GM06990 (cell line): ENCODE data around the gene CCIN.

Experiments
- DNase-seq: peaks from one replicate; pipeline ENCODE4 v3.0.0-alpha.2; 2011; ENCODE audit not compliant: insufficient read length; ENCODE audit errors: extremely low read depth
- H3K27me3 ChIP-seq: replicated peaks from 2 replicates; pipeline ENCODE4 v1.6.0; 2011; ENCODE audit warnings: low read length; ENCODE audit not compliant: control insufficient read depth, insufficient read depth
- H3K36me3 ChIP-seq: 2 replicates; pipeline ENCODE4 v1.5.1; 2011; ENCODE audit warnings: low read length; ENCODE audit not compliant: control insufficient read depth, insufficient read depth
- H3K4me3 ChIP-seq: replicated peaks from 2 replicates; pipeline ENCODE4 v1.5.1; 2011; ENCODE audit warnings: low read depth, mild to moderate bottlenecking, control low read depth, low read length
- TF ChIP-seq, protein P1 (sequence below): IDR thresholded peaks from 2 replicates; pipeline ENCODE4 v1.5.1; 2011; ENCODE audit warnings: low read length, control low read depth, mild to moderate bottlenecking, inconsistent platforms; ENCODE audit not compliant: insufficient read depth, poor library complexity, severe bottlenecking

Gene CCIN

DNA sequence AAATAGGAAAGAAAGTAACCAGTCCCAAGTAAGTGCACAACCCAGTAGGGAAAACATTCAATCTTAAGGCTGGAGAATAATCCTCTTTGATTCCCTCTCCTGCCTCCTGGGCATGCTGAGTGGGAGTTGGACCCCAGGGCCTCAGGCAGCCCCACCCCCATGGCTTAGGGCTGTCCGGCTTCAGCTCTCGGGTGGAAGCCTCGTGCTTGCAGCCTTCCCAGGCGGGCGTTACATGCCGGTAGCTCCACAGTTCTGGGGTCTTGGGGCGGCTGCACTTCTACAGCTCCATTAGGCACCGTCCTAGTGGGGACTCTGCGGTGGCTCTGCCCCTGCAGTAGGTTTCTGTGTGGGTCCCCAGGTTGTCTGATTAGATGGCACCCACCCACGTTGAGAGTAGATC, 22.5 kb upstream of the CCIN start:
- Histone ChIP-seq H3K27me3 (no peaks in the 10 kb centered on the region), H3K4me3 (no peak overlapping the region), H3K36me3 (no peaks in the 10 kb centered on the region)
- TF ChIP-seq, protein P1, sequence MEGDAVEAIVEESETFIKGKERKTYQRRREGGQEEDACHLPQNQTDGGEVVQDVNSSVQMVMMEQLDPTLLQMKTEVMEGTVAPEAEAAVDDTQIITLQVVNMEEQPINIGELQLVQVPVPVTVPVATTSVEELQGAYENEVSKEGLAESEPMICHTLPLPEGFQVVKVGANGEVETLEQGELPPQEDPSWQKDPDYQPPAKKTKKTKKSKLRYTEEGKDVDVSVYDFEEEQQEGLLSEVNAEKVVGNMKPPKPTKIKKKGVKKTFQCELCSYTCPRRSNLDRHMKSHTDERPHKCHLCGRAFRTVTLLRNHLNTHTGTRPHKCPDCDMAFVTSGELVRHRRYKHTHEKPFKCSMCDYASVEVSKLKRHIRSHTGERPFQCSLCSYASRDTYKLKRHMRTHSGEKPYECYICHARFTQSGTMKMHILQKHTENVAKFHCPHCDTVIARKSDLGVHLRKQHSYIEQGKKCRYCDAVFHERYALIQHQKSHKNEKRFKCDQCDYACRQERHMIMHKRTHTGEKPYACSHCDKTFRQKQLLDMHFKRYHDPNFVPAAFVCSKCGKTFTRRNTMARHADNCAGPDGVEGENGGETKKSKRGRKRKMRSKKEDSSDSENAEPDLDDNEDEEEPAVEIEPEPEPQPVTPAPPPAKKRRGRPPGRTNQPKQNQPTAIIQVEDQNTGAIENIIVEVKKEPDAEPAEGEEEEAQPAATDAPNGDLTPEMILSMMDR = no peak
- DNase-seq = no peak

DNA sequence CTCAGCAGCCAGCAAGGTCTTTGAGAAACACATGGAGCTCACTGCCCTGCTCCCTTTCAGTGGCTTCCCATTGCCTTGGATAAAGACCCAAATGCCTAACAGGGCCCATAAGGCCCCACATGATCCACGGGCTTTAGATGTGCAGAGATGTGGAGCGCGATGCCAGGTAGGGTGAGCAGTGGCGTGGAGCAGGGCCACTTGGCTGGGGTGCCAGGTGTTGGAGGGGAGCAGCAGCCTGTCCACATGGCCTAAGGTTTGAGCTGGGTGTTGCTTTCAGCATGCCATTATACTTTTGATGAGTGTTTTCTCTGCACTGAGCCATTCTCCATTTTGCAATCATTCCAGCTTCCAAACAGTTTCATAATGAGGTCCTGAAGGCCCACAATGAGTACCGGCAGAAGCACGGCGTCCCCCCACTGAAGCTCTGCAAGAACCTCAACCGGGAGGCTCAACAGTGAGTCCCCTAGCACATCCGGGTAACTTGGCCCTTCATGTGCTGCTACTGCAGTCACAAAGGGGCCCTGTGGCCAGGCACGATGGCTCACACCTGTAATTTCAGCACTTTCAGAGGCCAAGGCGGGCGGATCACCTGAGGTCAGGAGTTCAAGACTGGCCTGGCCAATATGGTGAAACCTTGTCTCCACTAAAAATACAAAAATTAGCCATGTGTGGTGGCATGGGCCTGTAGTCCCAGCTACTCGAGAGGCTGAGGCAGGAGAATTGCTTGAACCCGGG, 21.6 kb upstream of the CCIN start:
- DNase-seq = no peak
- H3K4me3 ChIP-seq = no peak overlapping the region
- H3K27me3 ChIP-seq = no peaks in the 10 kb centered on the region
- no peaks in the 10 kb centered on the region for H3K36me3 ChIP-seq
- TF ChIP-seq, protein P1 = no peak

DNA sequence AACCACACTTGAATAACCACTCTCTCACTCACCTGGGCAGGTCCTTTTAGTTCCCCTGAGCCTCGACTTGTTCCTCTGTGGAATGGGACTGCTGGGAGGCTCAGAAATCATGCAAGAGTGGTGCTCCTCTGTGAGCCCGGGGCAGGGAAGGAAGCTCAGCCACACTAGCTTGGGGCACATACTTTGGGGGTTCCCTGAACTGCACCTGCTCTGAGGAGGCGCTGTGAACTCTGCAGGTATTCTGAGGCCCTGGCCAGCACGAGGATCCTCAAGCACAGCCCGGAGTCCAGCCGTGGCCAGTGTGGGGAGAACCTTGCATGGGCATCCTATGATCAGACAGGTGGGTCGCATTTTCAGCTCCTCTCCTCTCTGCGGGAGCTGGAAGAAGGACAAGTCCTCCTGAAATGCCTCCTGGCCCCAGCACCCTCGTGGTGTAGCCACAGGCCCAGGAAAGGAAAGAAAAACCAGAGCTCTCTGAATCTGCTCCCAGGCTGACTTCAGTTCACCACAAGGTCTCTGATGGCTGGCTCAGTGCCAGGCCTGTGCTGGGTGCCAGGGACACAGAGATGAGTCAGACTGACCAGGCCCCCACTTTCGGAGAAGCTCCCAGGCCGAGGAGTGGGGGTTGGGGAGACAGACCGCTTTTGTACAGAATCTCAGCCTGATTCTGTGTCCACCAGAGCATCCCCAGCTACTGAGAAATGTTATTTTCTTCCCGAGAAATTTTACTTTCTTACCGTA, 20.7 kb upstream of the CCIN start:
- H3K36me3 ChIP-seq = no peaks in the 10 kb centered on the region
- peak; percentile 77 for DNase-seq
- TF ChIP-seq, protein P1 = no peak
- no peak overlapping the region for H3K4me3 ChIP-seq
- no peaks in the 10 kb centered on the region for H3K27me3 ChIP-seq

DNA sequence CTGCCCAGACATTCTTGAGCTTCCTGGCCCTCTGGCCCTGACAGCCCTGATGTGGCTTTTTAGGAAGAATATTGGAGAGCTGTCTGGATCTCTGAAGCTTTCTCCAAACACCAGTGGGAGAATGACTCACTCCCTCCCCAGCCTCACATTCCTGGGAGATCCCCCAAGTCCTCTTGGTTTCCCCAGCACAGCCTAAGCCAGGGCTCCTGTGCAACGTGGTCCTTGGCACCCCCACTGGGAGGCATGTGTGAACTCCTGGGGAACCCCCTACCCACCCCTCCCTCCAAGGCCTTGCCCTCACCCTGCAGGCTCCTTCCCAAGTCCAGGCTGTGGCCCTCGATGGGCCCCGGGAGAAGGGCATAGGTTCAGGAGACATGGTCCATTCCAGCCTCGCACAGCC, 20.0 kb upstream of the CCIN start:
- TF ChIP-seq, protein P1 = no peak
- no peak overlapping the region for H3K4me3 ChIP-seq
- H3K36me3 ChIP-seq = no peaks in the 10 kb centered on the region
- DNase-seq = no peak
- no peaks in the 10 kb centered on the region for H3K27me3 ChIP-seq

DNA sequence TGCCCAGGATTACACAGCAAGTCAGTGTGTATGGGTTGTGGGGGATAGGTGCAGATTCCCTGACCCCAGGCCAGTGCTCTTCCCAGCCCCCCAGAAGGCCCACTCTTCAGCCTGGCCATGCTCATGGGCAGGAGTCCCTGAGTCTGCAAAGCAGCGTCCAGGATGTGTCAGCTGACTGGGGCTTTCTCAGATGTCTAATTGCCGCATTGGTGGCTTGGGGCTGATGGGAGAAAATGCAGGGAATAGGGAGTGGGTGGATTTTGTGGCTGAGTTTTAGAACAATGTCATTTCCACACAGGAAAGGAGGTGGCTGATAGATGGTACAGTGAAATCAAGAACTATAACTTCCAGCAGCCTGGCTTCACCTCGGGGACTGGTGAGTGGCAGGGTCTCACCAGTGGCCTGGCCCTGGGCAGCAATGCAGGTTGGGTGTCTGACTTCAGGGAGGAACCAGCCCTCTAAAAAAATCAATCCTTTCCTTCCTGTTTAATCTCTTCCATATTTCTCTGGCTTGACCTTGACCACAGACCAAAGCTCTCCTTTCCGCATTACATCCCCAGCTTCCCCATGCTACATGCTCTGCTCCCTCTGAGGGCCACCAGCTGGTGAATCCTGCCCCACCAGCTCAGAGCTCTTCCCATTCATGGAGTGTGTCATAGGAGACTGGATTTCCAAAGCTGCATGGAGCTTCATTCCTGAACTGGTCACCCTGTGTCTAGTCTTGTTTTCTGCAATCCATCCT, 18.4 kb upstream of the CCIN start:
- DNase-seq = no peak
- Histone ChIP-seq H3K36me3 (no peaks in the 10 kb centered on the region), H3K27me3 (no peaks in the 10 kb centered on the region), H3K4me3 (no peak overlapping the region)
- TF ChIP-seq, protein P1 = no peak
